ENCODE data around the gene SINHCAF.
A peak's percentile ranks its signal among the peaks of the same experiment; 100 is the strongest.
"Not testable (repeated sequence)": the region's sequence is repeated elsewhere in the genome, so short reads cannot be mapped to it uniquely, and the experiment has no call there.

SINHCAF gene

DNA sequence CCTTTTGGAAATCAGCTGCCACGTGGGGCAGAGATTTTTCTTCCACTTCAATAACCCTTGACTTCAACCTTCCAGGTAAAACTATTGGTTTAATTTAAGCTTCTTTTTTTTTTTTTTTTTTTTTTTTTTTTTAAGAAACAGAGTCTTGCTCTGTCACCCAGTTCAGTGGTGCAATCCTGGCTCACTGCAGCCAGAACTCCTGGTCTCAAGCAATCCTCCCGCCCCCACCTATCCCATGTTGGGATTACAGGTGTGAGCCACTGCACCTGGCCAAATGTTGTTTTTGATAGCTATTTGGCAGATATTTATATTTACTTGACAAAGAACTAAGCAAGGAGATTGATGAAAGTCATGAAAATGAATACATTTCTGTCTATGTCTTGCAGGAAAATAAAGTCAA, 65.1 kb downstream of the SINHCAF start:
- no peak for DNase-seq

DNA sequence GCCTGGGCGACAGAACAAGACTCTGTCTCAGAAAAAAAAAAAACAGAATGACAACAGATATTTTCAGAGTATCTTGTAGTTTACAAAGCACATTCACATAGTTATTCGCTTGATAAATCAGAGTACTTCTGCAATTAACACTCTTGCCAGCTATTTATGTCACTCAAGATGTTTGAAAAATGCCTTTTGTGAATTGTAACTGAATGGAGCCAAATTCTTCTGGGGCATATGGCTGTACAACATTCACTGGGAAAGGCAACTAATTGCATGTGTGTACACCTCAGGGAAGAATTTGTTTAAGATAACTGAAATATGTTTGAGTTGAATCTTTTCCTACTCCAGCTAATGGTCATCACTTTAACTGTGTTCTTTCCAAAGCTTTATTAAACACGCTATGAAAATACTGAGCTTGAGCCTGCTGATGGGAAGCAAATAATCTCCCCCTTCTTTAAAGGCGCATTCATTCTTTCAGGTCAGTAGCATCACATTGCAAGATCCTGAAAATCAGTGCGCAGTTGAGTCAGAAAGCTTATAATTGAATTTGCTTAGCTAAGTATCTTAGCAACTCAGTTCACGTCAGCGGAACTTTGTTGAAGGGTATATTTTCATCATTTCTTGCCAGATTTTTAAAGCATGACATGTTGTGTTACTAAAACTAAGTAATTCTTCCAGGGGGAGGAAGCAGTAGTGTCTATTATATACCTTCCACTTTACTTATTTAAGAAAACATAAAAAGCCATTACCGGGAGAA, 66.6 kb downstream of the SINHCAF start:
- no peak for DNase-seq

DNA sequence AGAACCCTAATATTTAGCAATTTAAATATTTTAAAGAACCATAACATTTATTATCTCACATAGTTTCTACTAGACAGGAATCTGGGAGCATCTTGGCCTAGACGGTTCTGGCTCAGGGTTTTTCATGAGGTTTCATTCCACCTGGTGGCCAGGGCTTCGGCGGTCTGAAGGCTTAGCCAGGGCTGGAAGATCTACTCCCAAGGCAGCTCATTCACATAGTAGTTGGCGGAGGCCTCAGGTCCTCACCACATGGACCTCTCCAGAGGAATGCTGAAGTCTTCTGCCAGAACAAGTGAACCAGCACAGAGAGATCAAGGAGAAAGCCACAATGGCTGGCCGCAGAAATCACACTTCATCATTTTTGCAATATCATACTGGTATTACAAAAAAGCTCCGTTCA, 68.2 kb downstream of the SINHCAF start:
- no peak for DNase-seq

DNA sequence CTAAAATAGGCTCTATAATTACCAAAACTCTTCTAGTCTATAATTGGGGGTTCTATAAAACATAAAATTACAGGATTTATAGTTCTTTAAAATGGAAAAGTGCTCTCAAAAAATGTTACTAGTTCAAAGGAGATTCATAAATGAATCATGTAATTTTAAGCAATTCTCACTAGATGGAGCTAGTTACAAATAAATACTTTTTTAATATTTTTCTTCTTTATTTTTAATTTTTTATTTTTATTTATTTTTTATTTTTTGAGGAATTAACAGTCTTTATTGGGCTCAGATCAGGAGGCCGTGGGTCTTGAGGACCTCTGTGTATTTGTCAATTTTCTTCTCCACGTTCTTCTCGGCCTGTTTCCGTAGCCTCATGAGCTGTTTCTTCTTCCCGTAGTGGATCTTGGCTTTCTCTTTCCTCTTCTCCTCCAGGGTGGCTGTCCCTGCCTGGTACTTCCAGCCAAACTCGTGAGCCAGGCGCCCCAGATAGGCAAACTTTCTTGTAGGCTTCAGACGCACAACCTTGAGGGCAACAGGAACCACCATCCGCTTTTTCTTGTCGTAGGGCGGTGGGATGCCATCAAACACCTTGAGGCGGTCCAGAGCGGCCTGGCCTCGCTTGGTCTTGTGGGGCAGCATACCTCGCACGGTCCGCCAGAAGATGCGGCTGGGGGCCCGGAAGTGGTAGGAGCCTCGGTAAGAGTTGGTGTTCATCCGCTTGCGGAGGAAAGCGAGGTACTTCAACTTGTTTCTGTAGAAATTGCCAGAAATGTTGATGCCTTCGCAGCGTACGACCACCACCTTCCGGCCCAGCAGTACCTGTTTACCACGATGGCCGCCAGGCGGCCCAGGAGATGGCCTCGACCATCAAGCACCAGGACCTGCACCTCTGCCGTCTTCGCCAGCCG, 74.0 kb downstream of the SINHCAF start:
- peak; percentile 14 for DNase-seq

DNA sequence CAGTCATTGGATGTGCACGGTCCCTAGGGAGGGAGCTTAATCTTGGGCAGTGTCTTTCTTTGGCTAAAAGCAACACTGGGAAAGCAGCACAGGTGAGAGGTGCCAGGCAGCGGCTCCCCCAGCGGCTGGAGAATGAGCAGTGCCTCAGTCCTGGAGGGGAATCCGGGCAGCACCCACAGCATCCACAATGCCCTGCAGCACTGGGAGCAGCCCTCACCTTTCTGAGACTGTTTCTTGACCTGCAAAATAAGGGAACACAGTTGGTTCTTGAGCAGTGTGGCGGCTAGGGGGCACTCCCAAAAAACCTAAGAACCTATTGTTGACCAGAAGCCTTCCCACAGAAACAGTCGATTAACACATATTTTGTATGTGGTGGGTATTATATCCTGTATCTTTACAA, 75.8 kb downstream of the SINHCAF start:
- no peak for DNase-seq

DNA sequence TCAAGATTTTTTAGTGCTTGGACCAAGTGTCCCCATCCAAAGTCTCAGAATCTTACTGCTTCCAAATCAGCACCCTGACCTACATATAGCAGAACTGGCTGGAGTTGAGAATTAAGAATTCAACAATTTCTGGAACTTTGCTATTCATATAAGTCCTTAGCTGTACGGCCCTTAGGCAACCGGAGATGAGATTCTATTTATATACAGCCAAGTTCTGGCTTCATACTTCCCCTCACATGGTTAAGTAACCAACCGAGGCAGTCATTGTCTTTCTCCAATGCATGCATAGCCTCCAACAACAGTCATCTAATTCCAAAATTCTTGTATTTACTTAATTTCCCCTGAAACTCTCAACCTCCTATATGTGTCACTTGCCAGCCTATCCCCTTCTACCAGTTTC, 76.6 kb downstream of the SINHCAF start:
- no peak for DNase-seq

DNA sequence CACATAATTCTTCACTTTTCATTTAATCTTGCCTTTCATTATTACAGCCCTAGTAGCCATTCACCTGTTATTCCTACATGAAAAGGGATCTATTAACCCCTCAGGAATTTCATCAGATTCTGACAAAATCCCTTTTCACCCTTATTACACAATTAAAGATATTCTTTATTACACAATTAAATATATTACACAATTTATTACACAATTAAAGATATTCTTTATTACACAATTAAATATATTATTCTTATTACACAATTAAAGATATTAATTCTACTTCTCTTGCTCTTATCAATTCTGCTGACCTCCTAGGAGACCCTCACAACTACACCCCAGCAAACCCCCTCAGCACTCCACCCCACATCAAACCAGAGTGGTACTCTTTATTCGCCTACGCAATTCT, 77.1 kb downstream of the SINHCAF start:
- DNase-seq = no peak

DNA sequence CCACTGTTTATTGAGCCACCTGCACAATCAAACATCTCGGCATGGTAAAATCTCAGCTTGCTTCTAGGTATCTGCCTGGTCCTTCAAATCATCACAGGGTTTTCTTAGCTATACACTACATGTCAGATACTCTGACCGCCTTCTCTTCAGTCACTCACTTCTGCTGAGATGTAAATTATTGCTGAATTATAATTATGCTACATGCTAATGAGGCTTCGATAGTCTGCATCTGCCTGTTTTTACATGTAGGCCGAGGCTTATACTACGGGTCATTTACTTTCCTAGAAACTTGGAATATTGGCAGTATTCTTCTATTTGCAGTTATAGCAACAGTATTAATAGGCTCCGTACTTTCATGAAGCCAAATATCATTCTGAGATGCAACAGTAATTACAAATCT, 77.6 kb downstream of the SINHCAF start:
- no peak for DNase-seq

DNA sequence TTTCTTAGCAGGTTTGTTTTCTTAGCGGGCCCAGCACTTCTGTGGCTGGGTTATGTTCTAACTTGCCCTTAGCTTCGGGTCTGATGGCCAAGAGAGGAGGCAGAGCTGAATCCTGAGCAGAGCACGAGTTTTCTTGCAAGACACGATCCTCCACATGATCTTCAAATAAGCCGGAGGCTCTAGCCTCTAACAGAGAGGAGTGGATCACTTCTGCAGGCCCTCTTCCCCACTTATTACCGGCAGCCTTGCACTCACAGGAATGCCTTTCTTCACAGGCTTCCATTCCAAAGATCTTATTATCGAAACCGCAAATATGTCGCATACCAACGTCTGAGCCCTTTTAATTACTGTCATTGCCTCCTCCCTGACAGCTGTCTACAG, 79.5 kb downstream of the SINHCAF start:
- DNase-seq = no peak

DNA sequence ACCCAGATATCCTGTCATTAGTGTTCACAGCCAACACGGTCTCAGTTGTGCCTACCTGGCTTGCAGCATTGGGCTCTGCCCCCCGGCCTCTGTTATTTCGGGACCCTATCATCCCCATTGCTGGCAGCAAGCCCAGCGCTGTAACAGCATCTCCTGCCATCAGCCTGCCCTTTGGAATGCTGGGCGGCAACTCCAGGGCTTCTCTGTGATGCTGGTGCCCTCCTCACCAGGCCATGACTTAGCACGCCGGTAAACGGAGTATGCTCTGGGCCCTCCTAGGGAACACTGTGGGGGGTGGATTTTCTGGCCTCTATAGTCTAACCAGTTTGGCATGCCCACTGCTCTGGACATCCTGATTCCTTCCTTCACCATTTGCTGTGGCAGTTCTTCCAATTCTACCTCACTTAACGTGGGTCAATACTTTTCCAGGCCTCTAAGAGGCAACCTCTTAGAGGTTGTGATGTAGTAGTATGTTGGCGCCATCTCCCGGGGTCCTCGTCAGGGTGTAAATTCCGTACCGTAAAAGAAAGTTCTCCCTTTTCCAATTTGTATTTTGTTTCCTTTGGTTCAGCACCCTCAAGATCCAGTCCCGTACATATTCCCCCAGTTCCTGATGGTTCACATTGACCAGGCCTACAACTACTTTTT, 80.0 kb downstream of the SINHCAF start:
- DNase-seq = no peak

DNA sequence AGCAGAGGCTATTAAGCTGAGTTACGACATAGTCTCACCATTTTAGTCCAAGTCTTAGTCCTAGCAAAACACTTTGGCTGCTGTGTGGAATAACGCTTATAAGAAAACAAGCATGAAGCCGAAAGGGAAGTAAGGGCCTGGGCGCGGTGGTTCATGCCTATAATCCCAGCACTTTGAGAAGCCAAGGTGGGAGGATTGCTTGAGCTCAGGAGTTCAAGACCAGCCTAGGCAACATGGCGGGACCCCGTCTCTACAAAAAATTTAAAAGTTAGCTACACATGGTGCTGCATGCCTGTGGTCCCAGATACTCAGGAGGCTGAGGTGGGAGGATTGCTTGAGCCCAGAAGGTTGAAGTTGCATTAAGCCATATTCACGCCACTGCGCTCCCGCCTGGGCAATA, 83.5 kb downstream of the SINHCAF start:
- DNase-seq = not testable (repeated sequence)

DNA sequence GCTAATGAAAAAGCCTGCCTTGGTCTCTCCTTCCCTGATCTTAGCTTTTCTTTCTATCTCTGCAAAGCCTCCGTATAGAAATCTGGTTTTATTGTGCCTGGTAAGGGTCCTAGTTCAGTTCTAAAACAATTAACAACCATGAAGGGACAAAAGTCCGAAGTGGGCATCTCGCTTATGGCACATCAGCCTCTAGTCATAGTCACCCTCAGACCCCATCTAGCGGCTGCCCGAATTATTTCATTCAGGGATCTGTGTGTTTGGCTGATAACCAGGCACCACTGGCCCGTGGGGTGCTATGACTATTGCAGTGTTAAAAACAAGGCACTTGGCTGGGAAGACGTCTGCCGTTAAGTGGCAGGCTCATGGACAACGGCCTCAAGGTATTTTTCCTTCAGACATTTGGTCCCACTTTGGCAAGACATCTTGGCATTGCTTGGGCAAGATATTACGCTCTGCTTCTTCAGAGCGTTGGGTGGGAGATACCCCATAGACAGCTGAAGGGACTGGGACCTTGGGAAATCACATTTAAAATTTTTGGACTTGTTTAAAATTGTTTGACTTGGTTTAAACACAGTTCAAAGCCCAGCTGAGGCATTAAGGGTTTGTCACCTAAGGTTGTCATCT, 87.1 kb downstream of the SINHCAF start:
- peak; percentile 77 for DNase-seq

DNA sequence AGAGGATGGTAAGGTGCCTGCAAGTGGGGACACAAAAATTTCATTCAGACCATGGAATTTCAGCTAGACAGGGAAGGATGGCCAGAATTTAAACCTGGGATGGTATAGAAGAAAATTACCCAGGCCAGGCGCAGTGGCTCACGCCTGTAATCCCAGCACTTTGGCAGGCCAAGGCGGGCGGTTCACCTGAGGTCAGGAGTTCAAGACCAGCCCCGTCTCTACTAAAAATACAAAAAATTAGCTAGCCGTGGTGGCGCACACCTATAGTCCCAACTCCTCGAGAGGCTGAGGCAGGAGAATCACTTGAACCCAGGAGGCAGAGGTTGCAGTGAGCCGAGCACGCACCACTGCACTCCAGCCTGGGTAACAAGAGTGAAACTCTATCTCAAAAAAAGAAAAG, 87.6 kb downstream of the SINHCAF start:
- DNase-seq = not testable (repeated sequence)

DNA sequence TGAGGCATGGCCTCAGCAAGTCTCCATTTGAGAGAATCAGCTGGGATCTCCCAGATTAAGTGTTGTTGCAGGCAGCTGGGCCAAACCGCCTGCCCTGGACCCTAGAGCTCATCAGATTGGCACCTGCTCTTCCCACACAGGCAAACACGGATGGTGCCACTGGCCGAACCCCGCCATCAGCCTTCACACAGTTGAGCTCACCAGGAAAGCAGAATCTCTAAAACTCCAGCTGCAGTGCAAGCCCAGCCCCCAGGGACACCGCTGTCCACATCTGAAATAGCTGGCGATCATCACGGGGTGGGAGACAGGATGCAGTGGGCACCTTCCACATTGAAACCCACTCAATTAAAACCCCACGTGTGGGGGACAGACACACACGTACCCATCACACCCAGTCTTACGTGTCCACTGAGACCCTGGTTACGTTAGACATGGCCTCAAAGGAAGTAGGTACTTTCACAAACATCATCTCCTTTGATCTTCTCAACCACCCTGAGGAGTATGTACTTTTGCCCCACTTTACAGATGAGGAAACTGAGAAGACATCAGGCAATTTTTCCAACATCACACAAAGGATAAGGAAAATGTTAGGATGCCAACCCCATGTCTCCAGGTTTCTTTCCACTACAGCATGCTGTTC, 88.8 kb downstream of the SINHCAF start:
- no peak for DNase-seq

DNA sequence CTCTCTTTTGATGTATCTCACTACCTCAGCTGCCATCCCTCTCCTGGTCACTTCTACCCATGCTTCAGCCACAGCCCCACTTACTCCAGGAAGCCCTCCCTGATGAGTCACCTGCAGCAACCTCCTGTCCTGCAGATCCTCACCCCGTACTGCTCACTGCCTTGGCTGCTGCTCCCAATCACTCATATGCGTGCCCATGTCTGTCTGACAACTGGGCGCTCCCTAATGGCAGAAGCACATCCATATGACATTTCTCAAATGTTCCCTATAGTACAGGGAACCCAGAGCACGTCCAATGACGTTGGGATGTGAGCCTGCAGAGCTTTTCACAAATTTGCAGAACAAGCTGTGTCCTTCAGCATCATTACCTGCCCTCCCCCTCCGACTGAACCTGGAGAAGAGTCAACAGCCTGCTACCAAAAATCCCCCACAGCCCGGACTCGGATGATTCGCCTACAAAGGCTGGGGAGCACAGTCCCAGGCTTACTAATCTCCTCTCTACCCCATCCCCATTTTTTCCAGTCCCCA, 90.0 kb downstream of the SINHCAF start:
- no peak for DNase-seq

DNA sequence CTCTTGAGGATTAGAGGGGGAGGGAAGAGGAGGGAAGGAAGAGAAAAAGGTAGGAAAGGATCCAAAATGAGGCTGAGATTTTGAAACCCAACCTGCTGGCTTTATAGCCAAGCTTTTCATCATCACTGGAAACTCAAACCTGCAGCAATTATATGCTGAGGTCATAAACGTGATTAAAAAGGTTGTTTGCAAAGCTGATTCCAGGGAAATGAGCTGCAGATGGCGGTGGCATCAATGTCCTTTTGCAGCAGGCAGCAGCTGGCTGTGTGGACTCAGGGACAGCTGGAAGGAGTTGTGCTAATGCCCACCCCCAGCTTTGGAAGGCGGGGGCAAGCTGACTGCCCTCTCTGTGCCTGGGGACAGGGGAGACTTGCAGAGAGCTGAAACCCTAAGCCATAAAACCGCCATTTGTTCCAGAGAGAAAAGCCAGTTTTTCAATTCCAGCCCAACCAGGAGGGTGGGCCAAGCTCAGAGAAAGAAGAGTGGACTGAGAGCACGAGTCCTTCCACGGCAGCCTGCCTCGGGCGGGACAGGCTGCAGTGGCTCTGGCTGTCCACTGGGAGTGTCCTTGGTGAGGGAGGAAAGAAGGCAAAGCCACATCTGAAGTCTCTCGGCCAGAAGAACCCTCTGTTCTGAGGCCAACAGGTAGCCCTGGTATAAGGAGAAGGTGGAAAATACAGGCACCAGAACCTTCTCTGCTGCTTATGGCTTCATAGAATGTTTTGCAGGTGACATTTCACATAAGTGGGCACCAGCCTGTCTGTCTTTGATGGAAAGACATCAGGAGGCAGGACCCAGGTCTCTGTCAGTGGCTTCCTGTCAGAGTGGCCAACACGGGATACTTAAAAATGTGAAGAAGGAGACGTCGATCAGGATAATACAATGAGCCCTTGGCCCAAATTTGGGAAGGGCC, 90.7 kb downstream of the SINHCAF start:
- DNase-seq = no peak

DNA sequence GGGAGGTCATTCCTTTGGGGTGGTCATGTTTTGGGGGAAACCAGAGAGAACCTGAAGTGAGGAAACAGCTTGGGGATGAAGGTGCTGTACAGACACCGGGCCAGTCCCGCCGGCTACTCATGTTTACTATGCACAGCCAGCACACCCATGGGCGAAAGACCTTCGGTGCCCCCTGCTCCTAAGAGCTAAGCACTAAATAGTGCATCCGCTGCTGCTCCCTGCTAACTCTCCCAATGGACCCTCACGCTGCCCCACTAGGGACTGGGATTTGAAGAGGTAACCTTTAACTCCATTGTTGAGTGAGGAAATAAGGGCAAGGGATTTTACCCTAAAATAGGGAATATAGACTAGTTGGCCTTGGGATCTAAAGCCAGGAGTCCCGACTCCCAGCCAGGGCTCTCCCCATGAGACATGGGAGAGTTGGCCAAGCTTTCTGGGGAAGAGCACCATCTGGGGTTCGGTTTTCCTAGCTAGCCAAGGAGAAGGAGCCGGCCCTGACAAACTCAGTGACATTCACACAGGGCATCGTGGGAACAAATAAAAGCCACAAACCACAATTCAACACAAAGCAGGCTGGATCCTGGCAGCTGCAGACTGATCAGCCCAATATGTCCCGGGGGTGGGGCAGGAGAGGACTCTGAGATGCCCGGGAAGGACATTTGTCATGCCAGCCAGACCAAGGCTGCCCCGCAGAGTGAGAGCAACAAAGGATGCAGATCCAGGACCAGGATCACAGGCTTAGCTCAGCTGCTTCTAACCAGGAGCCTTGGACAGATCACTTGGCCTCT, 91.7 kb downstream of the SINHCAF start:
- DNase-seq = no peak

DNA sequence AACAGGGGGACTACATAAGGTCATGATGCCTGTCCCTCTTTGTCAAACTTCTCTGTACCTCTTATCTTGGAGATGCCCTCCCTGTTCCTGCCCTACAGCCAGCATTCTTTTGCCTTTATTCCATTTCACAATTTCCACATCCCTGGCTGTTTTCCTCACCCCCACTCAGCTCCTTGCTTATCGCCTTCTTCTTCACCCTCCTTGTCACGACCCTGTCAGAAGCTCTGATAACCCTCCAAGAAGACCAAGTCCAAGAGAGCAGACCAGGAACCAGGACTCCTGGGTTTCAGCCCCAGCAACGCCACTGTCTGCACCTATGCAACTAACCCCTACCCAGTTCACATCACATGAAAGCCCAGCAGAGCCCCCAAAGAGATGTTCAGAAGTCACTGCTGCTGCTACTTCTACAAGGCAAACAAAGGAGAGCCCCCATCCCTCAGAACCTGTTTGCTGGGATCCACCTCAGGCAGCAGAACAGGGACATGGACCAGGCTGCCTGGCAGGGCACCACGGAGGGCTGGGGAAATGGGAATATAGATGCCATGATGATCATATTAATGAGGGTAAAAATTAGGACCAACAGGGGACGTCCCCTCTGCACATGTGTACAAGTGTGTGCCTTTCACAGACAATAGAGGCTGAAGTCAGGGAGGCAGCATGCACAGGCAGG, 92.8 kb downstream of the SINHCAF start:
- no peak for DNase-seq

DNA sequence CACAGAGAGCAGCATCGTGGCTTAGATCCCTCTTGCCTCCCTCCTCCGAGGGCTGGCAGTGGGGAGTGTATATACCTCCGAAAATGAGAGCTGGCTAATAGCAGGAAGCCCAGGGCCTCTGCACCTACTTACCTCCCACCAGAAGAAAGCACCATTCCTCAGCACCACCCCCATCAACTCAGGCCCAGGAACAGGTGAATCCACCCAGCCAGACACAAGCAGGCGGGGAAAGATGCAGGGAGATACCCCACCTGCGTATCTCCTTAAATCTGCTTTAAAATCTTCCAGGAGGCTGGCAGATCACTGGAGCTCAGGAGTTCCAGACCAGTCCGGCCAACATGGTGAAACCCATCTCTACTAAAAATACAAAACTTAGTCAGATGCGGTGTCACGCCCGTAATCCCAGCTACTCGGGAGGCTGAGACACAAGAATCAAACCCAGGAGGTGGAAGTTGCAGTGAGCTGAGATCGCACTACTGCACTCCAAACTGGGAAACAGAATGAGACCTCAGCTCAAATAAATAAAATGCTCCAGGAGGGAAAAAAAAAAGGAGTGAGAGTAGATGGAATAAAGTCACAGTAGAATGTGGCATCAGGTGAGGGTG, 93.5 kb downstream of the SINHCAF start:
- DNase-seq = no peak

Measured in stimulated activated CD4-positive, alpha-beta T cell treated with anti-CD3 and anti-CD28 coated beads, Interleukin-15, amount 100 ng/mL, for 24 hours (primary cell).